Activated CD8-positive, alpha-beta memory T cell treated with anti-CD3 and anti-CD28 coated beads for 4 hours (primary cell): Measurements from ENCODE around the gene CARNS1.

ENCODE experiments used
- DNase-seq, 2 donors: peaks; one replicate each; pipeline ENCODE4 v3.0.0-alpha.2; 2020; ENCODE audit warnings: low read depth in 2 of 2

Gene CARNS1, protein sequence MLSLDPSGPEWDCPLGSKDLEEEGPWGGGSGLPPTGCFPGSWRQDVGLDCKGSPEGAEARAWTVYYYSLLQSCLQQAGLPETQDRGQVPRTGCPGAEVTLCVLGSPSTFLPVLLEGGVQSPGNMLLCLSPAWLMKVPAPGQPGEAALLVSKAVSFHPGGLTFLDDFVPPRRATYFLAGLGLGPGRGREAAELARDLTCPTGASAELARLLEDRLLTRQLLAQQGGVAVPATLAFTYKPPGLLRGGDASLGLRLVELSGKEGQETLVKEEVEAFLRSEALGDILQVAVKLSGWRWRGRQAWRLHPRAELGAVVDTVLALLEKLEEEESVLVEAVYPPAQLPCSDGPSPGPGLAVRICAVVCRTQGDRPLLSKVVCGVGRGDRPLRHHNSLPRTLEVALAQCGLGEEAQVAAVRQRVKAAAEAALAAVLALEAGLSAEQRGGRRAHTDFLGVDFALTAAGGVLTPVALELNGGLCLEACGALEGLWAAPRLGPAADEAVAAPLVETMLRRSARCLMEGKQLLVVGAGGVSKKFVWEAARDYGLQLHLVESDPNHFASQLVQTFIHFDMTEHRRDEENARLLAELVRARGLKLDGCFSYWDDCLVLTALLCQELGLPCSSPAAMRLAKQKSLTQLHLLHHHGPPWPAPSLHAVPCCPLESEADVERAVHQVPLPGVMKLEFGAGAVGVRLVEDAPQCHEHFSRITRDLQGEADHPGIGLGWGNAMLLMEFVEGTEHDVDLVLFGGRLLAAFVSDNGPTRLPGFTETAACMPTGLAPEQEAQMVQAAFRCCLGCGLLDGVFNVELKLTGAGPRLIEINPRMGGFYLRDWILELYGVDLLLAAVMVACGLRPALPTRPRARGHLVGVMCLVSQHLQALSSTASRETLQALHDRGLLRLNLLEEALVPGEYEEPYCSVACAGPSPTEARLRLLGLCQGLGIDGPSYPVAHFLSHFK

DNA sequence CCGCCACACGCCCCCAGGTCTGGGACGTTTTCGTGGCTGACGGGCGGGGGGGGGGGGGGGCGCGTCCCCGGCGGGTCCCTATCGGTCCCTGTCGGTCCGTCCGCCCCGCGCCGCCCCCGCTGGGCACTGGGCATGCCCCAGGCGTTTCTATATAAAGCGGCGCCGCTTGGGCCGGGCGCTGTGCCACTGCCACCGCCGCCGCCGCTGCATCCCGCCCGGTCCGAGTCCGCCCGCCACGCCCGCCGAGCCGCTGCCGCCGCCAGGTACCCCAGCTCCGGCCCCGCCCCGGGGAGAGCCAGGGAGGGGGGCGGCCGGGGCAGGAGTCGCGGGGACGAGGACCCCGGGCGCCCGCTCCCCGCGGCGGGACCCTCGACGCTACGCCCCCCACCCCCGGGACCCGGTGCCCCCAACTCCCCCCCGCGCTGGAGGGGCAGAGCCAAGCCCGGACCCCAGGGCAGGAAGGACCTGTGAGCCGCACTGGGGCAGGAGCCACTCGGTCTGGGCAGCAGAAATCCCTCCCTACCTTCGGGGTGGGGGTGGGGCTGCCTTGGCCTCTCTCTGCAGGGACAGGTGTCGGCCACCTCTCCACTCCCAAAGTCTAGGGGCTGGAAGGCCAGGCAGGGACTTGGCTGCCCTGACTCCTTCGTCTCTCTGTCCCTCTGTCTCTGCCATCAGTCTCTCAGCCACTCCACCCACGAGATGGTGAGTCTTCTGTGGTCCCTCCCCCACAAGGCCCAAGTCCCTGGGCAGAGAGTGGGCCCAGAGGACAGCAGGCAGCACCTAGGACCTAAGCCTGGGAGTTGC, at the start of gene CARNS1:
CARNS1 (plus strand) TSS at position 178 of the 804 bp plus-strand sequence; CDS start at position 700, 522 bp downstream.
- DNase-seq: no peak

DNA sequence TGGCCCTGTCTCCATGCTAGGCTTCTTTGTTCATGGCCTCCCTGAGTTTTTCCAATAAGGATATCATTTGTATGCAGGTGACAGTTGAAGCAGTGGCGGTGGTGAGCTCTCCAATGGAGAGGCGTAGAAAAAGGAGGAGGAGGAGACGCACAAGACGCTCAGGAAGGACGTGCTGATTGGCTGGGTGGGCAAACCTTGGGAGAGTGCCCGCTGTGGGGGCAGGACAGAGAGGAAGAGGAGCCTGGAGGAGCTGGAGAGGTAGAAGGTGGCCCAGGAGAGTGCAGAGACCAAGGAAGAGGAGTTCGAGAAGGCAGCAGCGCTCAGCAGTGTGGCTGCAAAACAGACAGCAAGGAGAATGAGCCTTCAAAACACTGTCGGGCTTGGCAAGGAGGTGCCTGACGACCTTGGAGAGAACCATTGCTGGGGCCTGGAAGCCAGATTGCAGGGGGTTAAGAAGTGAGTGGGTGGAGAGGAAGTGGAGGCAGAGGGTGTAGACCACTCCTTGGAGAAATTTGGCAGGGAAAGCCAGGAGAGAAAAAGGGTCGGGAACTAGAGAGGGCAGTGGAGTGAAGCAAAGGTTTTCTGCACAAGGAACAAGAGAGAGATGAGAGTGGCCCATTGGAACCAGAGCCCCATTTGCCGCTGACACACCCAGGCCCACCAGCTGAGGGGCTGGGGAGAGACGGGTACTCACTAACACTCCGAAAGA, 49.6 kb upstream of the CARNS1 start:
- no peak for DNase-seq

DNA sequence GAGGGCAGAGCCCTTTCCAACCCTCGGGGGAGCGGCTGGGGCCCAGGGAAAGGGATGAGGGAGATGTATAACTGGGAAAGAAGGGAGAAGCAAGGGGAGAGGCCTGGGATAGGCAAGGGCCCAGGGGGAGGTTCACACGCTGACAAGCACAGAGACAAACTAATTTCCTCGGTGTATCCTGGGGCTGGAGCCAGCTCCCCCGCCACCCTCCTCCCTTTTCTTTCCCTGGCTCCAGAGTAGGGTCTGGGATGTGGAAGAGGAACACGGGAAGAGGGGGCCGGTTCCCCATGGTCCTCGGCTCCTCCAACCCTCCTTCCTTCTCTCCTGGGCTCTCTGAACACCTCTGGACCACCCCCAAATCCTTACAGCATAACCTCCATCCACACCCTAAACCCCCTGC, 48.9 kb upstream of the CARNS1 start:
- no peak for DNase-seq

DNA sequence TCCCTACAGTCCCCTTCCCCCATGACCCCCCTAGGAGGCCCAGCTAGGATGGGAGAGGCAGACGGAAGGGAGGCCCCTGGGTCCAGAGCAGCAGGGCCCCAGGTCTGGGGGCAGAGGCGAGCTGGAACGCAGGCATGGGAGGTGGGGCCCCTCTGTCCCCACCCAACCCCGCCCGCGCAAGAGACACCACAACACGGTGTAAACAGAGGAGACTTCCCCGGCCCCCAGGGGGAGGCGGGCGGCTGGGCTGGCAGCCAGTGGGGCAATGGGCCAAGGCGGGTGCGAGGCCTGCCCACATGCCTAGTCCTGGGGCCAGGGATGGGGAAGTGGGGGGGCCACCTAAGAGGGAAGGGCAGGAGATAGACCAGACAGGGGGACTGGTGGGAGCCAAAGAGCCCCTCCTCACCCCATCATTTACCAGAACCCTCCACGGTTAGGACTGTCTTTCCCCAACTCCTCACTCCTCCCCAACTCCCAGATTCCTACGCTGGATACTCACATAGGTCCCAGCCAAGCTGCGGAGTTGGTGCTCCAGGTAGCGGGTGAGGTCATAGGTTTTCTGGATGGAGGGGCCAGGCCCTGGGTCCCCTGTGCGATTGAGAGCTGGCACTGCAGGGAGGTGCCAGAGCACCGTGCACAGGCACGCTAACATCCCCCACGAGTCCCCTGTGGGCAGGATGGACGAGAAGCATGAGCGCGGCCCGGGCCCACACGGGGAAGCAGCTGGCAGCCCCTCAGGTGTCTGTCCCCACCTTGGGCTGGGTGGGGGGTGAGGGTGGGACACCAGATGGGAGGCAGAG, 48.3 kb upstream of the CARNS1 start:
- no peak for DNase-seq

DNA sequence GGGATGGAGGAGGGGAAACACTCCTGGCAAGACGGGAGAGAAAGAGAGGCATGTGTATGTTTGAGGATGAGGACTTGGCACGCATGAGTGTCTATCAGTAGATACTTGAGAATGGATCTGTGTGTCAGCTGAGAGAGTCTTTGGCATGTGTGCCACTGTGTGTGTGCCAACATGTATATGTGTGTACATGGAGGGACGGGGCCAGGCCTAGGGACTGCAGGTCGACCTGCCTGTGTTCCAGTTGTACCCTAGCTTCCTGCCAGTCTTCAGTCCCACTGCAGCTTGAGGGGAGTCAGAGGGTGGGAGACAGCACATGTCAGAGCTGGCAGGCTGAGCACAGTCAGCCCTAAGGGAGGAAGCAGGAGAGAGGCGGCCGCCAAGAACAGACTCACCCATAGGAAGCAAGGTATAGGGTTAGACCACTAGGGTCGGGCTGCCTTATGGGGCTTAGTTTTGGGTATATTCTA, 47.7 kb upstream of the CARNS1 start:
- no peak for DNase-seq

DNA sequence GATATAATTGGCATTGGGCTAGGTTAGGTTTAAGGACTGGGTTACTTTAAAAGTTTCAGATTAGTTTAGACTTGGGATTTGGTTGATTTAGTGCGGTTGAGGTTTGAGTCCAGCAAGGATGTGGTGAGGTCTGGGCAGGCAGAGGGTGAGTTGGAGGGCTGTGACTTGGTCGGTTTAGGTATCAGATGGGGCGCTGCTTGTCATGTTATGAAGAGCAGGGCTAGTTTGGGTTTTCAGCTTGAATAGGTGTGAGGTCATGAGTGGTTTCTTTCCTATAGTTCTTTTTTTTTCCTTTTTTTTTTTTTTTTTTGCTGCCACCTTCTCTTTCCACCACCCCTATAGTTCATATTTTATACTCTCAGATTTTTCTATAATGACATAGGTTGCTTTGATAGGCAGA, 46.9 kb upstream of the CARNS1 start:
- DNase-seq: no peak

DNA sequence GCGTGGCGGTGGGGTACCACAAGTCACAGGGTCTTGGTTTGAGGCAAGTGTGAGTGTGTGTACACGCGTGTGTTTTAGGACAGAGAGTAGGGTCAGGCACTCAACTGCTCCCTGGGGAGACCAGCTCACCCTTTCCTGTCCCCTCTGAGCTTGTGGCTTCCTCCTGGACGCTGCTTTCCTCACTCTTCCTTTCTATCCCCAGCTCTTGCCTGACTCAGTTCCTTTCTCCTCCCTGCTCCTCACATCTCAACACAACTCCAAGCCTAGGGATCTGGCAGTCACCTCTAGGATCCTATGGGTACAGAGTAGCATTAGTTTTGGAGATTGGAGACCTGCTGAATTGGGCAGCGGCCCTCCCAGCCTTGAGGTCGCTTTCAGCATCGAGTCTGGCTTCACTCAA, 46.2 kb upstream of the CARNS1 start:
- no peak for DNase-seq

DNA sequence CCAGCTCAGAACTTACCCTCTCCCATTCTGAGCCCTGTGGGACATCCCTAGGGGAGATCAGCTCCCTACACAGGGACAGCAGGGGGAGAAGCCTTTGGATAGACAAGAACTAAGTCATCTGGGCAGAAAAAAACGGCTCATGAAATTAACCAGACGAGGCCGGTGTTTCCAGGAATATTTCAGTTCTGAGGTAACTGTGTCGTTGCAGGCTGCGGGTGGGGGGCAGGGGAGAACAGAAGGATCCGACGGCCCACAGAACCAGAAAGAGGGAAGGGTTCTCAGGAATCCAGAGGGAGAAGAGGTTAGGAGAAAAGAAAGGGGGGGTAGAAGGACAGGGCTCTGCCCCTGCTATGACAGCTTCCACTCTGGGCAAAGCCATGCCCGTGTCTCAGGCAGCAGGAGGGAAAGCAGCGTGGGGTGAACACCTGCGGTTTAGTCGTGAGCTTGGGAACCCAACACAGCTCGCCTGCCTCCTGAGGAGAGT, 45.6 kb upstream of the CARNS1 start:
- no peak for DNase-seq

DNA sequence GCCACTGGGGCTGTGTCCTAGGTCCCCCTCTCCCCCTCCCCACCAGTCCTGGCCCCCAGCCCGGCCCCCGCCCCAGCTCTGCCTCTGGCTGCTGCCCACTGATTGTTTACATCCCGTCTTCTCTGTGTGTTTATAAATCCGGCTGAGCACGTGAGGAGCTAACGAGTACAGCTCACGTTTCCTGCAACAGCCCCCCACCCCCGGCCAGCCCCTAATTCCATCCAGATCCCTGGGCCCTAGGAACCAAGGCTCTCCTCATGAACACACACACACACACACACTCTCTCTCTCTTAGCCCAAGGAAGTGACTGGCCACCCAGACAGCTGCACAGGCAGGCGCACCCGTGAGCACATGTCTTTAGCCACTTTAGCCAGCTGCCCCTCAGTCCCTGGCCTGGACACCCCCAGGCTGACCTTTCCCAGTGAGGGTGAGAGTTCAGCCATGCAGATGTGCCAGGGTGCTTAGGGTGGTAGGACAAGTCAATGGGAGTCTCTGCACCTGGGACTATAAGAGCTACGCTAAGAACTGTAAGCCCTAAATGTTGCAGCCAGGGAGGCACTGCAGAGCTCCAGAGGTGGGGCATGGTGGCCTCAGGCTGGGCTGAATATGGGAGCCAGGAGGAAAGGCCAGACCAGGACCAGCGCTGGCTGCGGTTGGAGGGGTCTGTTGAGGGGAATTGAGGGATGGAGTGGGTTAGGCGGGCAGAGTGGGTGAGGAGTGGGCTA, 45.0 kb upstream of the CARNS1 start:
- no peak for DNase-seq

DNA sequence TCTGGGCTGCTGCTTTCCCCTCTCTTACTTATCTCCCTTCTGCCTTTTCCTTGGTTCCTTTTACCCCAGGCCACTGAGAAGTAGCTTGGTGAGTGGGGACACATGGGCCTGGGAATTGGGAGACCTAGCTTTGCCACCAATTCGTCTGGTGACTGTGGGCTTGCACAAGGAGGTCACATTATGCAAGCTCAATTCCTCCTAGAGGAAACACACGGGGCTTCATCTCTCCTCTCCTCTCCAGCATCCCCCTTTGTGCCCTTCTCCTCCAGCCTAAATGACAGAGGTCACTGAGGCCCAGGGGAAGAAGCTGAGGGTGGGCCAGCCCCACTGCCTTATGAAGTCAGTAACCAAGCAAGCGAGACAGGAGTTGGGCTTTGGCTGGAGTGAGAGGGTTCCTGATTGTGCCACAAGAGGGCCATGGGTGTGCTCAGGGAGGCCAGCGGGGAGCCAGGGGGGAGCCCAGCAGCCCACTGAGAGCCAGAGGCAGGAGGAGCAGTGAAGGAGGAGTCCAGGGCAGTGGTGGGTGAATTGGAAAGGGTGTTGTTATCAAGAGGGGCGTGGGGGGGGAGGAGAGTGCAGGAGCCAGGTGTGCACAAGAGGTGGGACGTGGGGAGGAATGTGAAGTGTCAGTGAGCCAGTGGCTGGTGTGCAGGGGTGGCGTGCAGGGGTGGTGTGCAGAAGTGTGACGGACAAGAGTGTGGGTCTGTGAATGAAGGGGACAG, 44.1 kb upstream of the CARNS1 start:
- no peak for DNase-seq

DNA sequence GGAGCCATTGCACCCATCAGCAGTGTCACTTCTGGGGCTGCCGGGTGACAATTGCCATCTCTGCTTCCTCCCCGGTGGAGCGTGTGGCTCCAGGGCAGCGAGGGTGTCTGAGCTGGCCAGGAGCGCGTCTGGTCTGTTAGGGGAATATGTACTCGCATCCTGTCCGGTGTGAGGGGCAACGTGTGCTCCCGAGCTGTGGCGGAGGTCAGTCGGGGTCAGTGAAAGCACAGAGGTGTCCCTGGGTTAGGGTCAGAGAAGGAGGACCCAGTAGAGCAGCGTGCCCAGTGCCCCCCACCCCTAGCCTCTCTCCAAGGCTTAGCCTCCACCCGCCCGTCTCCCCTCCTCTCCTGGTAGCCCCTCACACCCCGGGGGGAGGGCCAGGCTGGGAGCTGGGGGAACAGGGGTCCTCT, 43.6 kb upstream of the CARNS1 start:
- DNase-seq: no peak

DNA sequence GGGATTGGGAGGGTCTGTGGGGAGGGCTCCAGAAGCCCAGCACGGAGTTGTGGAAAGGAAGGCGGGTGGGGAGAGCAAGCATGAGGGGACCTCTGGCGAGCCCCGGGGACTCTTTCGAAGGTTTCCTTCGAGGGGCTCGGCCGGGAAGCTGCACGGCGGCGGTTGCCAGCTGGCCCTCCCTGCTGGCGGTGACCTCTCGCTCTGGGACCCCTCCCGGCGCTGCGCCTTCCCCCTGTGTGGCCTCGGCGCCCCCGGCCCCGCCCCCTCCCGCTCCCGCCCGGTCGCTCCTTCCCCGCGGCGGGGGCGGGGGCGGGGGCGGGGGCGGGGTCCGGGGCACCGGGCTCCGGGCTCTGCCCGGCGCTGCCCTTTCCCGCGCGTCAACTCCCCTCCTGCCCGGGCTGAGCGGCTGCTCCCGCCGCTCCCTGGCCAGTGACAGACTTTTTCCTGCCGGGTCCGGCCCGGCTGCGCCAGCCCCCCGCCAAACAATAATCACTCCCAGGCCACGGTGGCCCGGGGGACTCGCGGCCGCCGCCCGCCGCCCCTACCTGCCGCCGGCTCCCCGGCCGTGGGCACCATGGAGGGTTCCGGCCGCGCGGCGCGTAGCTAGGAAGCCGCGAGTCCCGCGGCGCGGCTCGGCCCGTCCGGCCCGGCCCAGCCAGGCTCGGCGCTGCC, 43.0 kb upstream of the CARNS1 start:
- no peak for DNase-seq

DNA sequence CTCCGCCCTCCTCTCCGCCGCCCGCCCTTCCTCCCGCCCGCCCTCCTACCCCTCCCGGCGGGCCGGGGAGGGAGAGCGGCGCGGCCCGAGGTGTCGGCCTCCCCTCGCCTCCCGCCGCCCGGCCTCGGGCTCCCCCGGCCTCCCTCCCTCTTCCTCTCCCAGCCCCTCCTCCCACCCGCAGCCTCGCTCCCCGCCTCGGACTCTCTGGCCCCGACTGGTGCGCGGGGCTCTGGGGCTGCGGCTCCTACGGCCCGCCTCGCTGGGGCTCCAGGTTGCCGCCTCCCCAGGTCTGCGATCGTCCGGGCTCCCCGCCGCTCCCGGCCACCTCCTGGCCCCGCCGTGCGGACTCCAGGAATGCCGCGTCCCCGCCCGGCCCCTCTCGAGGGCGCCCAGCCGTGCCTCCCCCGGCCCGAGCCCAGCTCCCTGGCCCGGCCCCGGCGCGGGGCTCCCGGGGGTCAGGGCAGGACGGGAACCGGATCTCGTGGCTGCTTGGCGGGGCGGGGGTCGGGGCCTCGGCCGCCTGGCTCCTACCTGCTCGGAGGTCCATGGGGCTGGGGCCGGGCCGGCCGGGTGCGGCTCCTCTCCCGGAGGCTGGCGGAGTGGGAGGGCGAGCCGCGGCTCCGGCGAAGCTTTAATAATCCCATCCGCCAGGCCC, 42.4 kb upstream of the CARNS1 start, which contains the start of gene CLCF1:
CLCF1 (minus strand) TSS at position 606 of the 655 bp plus-strand sequence; CDS start at position 547, 59 bp downstream.
- no peak for DNase-seq

DNA sequence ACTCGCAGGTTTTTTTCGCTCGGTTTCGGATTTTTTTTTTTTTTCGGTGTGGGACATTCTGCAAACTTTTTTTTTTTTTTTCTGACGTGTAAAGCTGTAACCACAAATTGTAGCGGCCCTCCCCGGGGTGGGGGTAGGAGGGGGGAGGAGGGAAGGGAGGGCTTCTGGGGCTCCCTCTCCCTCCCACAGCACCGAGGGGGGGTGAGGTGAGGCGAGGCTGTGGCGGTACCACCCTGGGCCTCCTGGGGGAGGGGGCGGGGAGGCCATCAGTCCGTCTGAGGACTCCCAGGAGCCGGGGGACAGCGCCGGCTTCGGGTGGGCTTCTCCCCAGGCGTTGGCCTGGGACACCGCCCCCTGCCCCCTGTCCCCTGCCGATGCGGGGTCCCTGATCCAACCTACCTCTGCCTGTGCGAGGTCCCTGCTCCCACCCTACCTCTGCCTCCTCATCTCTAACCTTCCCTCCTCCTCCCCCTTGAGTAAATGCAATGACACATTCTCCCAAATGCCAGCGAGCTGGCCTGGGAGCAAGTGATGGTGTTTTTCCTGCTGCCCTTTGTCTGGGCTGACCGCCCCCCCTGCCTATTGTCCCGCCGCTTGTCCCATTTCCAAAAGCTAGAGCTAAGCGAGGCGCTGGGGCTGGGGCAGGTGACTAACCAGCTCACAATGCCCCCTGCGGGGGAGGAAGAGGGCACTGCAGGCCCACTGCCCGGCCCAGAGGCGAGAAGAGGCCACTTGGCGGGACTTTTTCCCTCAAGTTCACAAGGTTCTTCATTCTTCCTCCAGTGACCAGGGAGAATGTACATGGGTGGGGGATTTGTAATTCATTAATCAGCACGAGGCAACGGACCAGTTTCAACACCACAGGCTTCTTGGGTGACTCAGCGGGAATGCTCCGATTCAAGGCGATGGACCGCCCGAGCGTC, 41.6 kb upstream of the CARNS1 start:
- DNase-seq: peak; percentile 62 to 70

DNA sequence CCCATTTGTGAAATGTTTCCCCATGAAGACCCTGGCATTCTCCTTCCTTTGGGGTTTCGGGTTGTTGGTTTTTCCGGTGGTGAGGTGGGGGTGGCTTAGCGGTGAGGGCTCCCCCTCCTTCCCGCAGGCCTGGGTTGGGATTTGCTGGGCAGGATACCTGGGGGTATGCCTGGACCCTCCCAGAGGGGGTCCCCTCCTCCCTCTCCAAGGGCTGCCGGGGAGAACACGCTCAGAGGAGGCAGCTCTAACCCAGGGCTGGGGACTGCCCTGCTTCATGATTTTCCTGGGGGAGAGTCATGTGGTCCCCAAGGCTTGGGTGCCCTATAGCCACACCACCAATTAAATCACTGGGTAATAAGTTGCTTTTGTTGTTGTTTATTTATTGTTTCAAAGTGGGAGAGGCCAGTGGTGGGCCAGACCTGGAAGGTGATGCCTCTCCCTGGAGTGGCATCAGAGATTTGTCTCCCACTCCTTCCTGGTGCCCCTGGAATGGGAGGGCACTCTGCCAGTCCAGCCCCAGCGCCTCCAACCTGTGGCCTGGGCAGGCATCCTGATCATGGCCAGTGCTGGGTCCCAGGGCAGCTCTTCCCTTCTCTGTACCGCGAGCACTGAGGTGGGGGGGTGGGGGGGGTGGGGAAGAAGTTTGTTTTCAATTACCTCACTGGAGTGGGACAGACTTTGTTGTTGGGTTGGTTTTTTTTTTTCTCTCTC, 40.8 kb upstream of the CARNS1 start:
- DNase-seq: no peak
